Endothelial cell of umbilical vein (primary cell): ENCODE results near the gene ODAD3.

Experiments used
- EZH2 ChIP-seq: IDR thresholded peaks from 2 replicates; pipeline ENCODE4 v1.6.1; 2012; ENCODE audit warnings: borderline replicate concordance, low read depth, mild to moderate bottlenecking, moderate library complexity, low read length, inconsistent platforms; ENCODE audit not compliant: severe bottlenecking
- JUN ChIP-seq: IDR thresholded peaks from 2 replicates; pipeline ENCODE4 v1.6.1; 2011; ENCODE audit warnings: borderline replicate concordance, low read depth; ENCODE audit not compliant: insufficient read length, insufficient read depth
- MYC ChIP-seq: IDR thresholded peaks from one replicate; pipeline ENCODE4 v1.6.1; 2011; ENCODE audit warnings: mild to moderate bottlenecking, low read depth, low read length
- POLR2A ChIP-seq: IDR thresholded peaks from 2 replicates; pipeline ENCODE4 v1.6.1; 2012; ENCODE audit warnings: low read depth, mild to moderate bottlenecking, control low read depth, low read length
- TF ChIP-seq, protein P1 (sequence below), 2 donors: IDR thresholded peaks; 1 replicate in 1 of 2; 2 replicates in 1 of 2; pipeline ENCODE4 v1.5.1; 2011; ENCODE audit warnings: low read length in 2 of 2, mild to moderate bottlenecking in 2 of 2, moderate library complexity in 2 of 2, control low read depth in 1 of 2, inconsistent platforms in 1 of 2, low read depth in 1 of 2; ENCODE audit not compliant: insufficient read depth in 1 of 2; ENCODE audit errors: extremely low read depth in 1 of 2

- TF ChIP-seq EZH2 (no peak), POLR2A (no peak), JUN (no peak), MYC (no peak)
- TF ChIP-seq, protein P1, sequence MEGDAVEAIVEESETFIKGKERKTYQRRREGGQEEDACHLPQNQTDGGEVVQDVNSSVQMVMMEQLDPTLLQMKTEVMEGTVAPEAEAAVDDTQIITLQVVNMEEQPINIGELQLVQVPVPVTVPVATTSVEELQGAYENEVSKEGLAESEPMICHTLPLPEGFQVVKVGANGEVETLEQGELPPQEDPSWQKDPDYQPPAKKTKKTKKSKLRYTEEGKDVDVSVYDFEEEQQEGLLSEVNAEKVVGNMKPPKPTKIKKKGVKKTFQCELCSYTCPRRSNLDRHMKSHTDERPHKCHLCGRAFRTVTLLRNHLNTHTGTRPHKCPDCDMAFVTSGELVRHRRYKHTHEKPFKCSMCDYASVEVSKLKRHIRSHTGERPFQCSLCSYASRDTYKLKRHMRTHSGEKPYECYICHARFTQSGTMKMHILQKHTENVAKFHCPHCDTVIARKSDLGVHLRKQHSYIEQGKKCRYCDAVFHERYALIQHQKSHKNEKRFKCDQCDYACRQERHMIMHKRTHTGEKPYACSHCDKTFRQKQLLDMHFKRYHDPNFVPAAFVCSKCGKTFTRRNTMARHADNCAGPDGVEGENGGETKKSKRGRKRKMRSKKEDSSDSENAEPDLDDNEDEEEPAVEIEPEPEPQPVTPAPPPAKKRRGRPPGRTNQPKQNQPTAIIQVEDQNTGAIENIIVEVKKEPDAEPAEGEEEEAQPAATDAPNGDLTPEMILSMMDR (IDR thresholded peaks at IDR 0.05; ENCODE audit: extremely low read depth in 1 of 2, insufficient read depth in 1 of 2, low read depth in 1 of 2, low read length in 2 of 2), result no peak
Measured at GRCh38 chr19:11426656-11427055, 8.3 kb downstream of the ODAD3 start.
